GM20000 (cell line): Measurements from ENCODE around the gene PTPMT1.
"Not testable (repeated sequence)": the region's sequence is repeated elsewhere in the genome, so short reads cannot be mapped to it uniquely, and the experiment has no call there.

Experiments used
- DNase-seq: peaks from one replicate; pipeline ENCODE4 v3.0.0; 2012; ENCODE audit warnings: low spot score
- CTCF ChIP-seq: IDR thresholded peaks from 2 replicates; pipeline ENCODE4 v1.5.1; 2012; ENCODE audit warnings: mild to moderate bottlenecking, control low read depth; ENCODE audit errors: extremely low read depth, missing control alignments

Gene PTPMT1

GRCh38 chr11:47527186-47527585, 38.2 kb upstream of the PTPMT1 start:
- DNase-seq = no peak
- TF ChIP-seq CTCF = no peak

- TF ChIP-seq CTCF = no peak
Measured at GRCh38 chr11:47529951-47530350, 35.4 kb upstream of the PTPMT1 start.

GRCh38 chr11:47530721-47531120, 34.7 kb upstream of the PTPMT1 start:
- not testable (repeated sequence) for DNase-seq

More at GRCh38 chr11:47529951-47530350, 35.4 kb upstream of the PTPMT1 start:
- no peak for DNase-seq

- no peak for DNase-seq
- no peak for TF ChIP-seq CTCF
Measured at GRCh38 chr11:47531666-47532065, 33.7 kb upstream of the PTPMT1 start.

- no peak for DNase-seq
- no peak for TF ChIP-seq CTCF
Measured at GRCh38 chr11:47532597-47533213, 32.7 kb upstream of the PTPMT1 start.

- no peak for DNase-seq
- no peak for TF ChIP-seq CTCF
Measured at GRCh38 chr11:47533690-47534151, 31.7 kb upstream of the PTPMT1 start.

GRCh38 chr11:47534704-47535251, 30.6 kb upstream of the PTPMT1 start:
- no peak for TF ChIP-seq CTCF
- DNase-seq = no peak

GRCh38 chr11:47536915-47537314, 28.5 kb upstream of the PTPMT1 start:
- DNase-seq = no peak
- TF ChIP-seq CTCF = no peak
